Small intestine (tissue), 7 donors: ENCODE measurements around the gene PCDHAC2. TPM values are rescaled to one million over a fixed set of nuclear protein-coding genes. Genes with fewer than 3 reads are reported as not detected.
A peak's percentile ranks its signal among the peaks of the same experiment; 100 is the strongest.

Experiments used
- DNase-seq, 2 donors: peaks; one replicate each; pipeline versions ENCODE4 v3.0.0 to v3.0.0-alpha.2; 2013
- FAIRE-seq: peaks from 2 replicates; lab custom pipeline; 2012; peaks lifted over from hg19 to GRCh38; lab: Jason Lieb, UNC
- H3K27ac ChIP-seq, 3 donors: one replicate each; pipeline ENCODE4 v1.5.1; 2013; ENCODE audit warnings: low read length in 2 of 3, mild to moderate bottlenecking in 2 of 3, control low read depth in 1 of 3, inconsistent platforms in 1 of 3, low read depth in 1 of 3, moderate library complexity in 1 of 3
- H3K27me3 ChIP-seq, 3 donors: one replicate each; pipeline ENCODE4 v1.6.1; 2013; ENCODE audit warnings: low read length in 3 of 3, inconsistent platforms in 1 of 3; ENCODE audit not compliant: control insufficient read depth in 3 of 3, insufficient read depth in 3 of 3
- H3K36me3 ChIP-seq, 3 donors: one replicate each; pipeline ENCODE4 v1.6.1; 2013; ENCODE audit warnings: low read length in 3 of 3, inconsistent platforms in 1 of 3, low read depth in 1 of 3, mild to moderate bottlenecking in 1 of 3, moderate library complexity in 1 of 3; ENCODE audit not compliant: control insufficient read depth in 3 of 3, insufficient read depth in 2 of 3
- H3K4me1 ChIP-seq, 3 donors: one replicate each; pipeline ENCODE4 v1.6.1; 2013; ENCODE audit warnings: low read length in 2 of 3, inconsistent platforms in 1 of 3, low read depth in 1 of 3, mild to moderate bottlenecking in 1 of 3, moderate library complexity in 1 of 3; ENCODE audit not compliant: control insufficient read depth in 3 of 3, insufficient read depth in 2 of 3
- H3K4me3 ChIP-seq, 3 donors: one replicate each; pipeline ENCODE4 v1.5.1; 2013; ENCODE audit warnings: low read length in 3 of 3, control low read depth in 1 of 3, inconsistent platforms in 1 of 3, low read depth in 1 of 3, mild to moderate bottlenecking in 1 of 3, moderate library complexity in 1 of 3
- H3K9me3 ChIP-seq, 2 donors: one replicate each; pipeline ENCODE4 v1.6.1; 2013; ENCODE audit warnings: low read depth in 1 of 2, low read length in 1 of 2; ENCODE audit not compliant: control insufficient read depth in 2 of 2, insufficient read depth in 1 of 2
- WGBS, 3 donors: extraction: QIAGEN DNeasy Blood & Tissue Kit; methylation state at CpG; one replicate each; pipeline ENCODE4 v1.1.7; 2013; 5-methylcytosine and 5-hydroxymethylcytosine counted together
- polyA plus RNA-seq, 4 donors: library from polyadenylated mRNA; stranded (reverse) in 3 of 4; unstranded in 1 of 4; fragments of 200-250 nt in 3 of 4; fragments of 120-200 nt in 1 of 4; gene quantifications; one replicate each; pipeline versions ENCODE4 v1.2.1 to v1.2.3, GENCODE V29; 2013
- donor health status: healthy with polysubstance abuse.
- donor health status: control.
- donor health status: control.
- donor health status: Bipolar disorder and iron deficiency.
- donor health status: healthy.

Gene PCDHAC2
- polyA plus RNA-seq, 4 donors: 0.22 to 0.72 TPM; not detected in 2

DNA sequence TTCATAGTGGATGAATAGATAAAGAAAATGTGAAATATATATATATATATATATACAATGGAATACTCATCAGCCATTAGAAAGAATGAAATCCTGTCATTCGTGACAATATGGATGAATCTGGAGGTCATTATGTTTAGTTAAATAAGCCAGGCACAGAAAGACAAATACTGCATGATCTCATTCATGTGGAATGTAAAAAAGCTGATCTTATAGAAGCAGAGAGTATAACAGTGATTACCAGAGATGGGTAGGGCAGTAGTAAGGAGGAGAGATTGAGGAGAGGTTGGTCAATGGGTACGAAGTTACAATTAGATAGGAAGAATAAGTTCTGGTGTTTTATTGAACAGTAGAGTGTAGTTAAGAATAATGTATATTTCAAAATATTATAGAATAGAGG, 19.7 kb upstream of the PCDHAC2 start:
- H3K9me3 ChIP-seq: peaks cover 0 to 2% of the 10 kb centered on the region in 2 donors
- no peak for DNase-seq
- no peaks in the 10 kb centered on the region for H3K27me3 ChIP-seq
- 31 to 54% (median 51%) methylated on average over 2 of the region's 2 CpGs for WGBS, 3 donors
- no peaks in the 10 kb centered on the region for H3K36me3 ChIP-seq
- FAIRE-seq: no peak
- H3K27ac ChIP-seq: no peak overlapping the region
- H3K4me1 ChIP-seq: no peaks in the 10 kb centered on the region
- H3K4me3 ChIP-seq: no peak overlapping the region

DNA sequence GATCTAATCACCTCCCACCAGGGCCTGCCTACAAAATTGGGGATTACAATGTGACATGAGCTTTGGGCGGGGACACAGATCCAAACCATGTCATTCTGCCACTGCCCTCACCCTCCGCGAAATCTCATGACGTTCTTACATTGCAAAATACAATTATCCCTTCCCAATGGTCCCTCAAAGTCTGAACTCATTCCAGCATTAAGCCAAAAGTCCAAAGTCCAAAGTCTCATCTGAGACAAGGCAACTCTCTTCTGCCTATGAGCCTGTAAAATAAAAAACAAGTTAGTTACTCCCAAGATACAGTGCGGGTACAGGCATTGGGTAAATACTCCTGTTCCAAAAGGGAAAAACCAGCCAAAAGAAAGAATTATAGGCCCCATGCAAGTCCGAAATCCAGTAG, 14.6 kb upstream of the PCDHAC2 start:
- DNase-seq (no peak), FAIRE-seq (no peak)
- Histone ChIP-seq H3K27me3 (no peaks in the 10 kb centered on the region), H3K4me3 (no peak overlapping the region), H3K4me1 (no peaks in the 10 kb centered on the region), H3K27ac (no peak overlapping the region), H3K36me3 (no peaks in the 10 kb centered on the region), H3K9me3 (peaks cover 0 to 3% of the 10 kb centered on the region in 2 donors)
- WGBS, 3 donors: 73 to 77% (median 74%) methylated on average over 6 of the region's 6 CpGs

DNA sequence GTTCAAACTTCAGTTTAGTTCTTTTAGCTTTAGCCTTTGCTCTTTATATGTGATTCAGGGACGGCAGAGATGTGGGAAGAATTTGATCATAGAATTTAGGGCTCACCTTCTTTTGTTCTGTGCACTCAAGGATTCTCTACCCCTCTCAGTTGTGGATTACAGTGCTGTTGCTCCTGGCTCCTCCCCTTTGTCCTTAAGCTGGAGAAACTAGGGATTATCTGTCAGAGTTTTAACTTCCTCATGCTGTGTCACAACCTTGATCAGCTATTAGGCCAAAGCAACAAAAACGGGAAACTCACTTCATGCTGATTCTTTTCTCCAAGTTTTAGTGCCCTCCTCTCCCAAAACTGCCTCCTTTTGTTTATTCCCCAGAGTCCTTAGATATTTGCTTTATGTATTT, 13.0 kb upstream of the PCDHAC2 start:
- FAIRE-seq (no peak), DNase-seq (no peak)
- Histone ChIP-seq H3K4me3 (no peak overlapping the region), H3K27me3 (no peaks in the 10 kb centered on the region), H3K9me3 (peaks cover 0 to 3% of the 10 kb centered on the region in 2 donors), H3K4me1 (no peaks in the 10 kb centered on the region), H3K27ac (no peak overlapping the region), H3K36me3 (no peaks in the 10 kb centered on the region)
- 37 to 46% (median 40%) methylated on average over 2 of the region's 2 CpGs for WGBS, 3 donors

DNA sequence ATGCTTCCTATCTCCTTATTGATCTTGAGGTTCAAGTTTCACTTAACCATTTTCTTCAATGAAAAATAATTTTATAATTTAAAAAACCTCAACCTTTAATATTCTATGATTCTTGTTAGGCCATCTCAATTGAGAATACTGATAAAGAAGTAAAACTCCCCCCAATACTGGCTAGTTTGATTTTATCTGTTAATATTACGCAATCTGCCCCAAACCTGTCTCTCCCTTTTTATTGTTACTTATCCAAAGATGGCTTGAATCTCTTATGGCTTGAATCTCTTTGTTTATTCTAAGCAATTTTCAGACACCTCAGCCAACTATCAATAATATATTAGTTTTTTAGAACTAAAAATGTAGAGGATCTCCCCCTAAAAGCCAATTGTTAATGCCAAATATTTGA, 4.1 kb upstream of the PCDHAC2 start:
- FAIRE-seq: no peak
- no peak for DNase-seq
- Histone ChIP-seq H3K4me1 (no peaks in the 10 kb centered on the region), H3K4me3 (no peak overlapping the region), H3K27ac (no peak overlapping the region), H3K36me3 (no peaks in the 10 kb centered on the region), H3K9me3 (no peaks in the 10 kb centered on the region), H3K27me3 (peaks cover 0 to 18% (median 4%) of the 10 kb centered on the region in 3 donors)
- 69 to 88% (median 79%) methylated on average over 1 of the region's 1 CpG for WGBS, 3 donors

DNA sequence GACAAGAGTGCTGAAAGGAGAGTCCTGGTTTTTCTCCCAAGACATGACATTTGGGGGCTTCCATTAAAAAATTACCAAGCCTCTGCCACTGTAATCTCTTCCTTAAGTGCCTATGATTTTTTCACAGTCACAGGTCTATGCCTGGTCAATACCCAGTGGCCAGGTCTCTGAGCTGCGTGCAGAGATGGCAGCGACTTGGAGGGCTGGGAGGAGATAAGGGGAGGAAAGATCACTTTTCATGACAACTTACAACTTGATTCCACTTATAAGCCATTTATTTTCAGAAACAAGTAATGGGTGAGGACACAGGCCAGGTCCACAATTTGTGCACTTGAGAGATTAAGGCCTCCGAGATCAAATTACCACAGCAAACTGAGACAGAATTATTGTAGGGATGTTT, 1.9 kb upstream of the PCDHAC2 start:
- no peak for FAIRE-seq
- H3K9me3 ChIP-seq: no peaks in the 10 kb centered on the region
- H3K36me3 ChIP-seq: no peaks in the 10 kb centered on the region
- no peak overlapping the region for H3K4me3 ChIP-seq
- H3K27ac ChIP-seq: no peak overlapping the region
- H3K4me1 ChIP-seq: no peaks in the 10 kb centered on the region
- peaks cover 0 to 26% (median 7%) of the 10 kb centered on the region in 3 donors for H3K27me3 ChIP-seq
- no peak for DNase-seq
- WGBS, 3 donors: 61 to 69% (median 63%) methylated on average over 3 of the region's 3 CpGs

DNA sequence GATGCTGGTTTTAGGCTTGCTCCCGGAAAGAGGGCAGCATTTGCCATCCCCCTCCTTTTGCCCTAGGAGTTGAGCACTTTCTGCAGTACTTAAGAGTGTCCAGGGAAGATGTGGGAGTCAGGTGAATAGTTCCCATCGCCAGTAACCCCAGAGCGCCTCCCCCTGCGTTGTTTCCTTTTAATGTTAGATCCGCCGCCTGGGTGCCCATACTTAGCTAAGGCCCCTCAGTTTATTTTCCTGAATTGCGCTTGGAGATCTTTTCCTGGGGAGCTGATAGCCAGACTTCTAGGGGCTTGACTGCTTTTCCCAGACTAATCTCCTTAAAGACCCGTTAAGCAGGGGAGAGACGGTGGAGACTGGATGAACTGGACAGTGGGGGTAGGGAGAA, 377 bp upstream of the PCDHAC2 start:
- FAIRE-seq (no peak), DNase-seq (no peak)
- peak overlapping the region in 2 of 3 donors; percentile 12 to 47 for H3K4me3 ChIP-seq
- peak overlapping the region in 1 of 3 donors; percentile 38 for H3K27ac ChIP-seq
- H3K36me3 ChIP-seq: no peaks in the 10 kb centered on the region
- no peaks in the 10 kb centered on the region for H3K4me1 ChIP-seq
- no peaks in the 10 kb centered on the region for H3K9me3 ChIP-seq
- 4 to 10% (median 9%) methylated on average over 9 of the region's 9 CpGs for WGBS, 3 donors
- peaks cover 0 to 26% (median 7%) of the 10 kb centered on the region in 3 donors for H3K27me3 ChIP-seq

DNA sequence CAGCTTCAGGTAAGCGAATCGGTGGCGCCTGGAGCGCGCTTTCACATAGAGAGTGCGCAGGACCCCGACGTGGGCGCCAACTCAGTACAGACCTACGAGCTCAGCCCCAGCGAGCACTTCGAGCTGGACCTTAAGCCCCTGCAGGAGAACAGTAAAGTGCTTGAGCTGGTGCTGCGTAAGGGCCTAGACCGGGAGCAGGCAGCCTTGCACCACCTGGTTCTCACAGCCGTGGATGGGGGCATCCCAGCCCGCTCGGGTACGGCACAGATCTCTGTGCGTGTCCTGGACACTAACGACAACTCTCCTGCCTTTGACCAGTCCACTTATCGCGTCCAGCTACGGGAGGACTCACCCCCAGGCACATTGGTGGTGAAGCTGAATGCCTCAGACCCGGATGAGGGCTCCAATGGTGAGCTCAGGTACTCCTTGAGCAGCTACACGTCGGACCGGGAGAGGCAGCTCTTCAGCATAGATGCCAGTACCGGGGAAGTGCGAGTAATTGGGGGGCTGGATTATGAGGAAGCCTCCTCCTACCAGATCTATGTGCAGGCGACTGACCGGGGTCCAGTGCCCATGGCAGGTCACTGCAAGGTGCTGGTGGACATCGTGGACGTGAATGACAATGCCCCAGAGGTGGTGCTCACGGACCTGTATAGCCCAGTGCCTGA, 1.1 kb downstream of the PCDHAC2 start:
- FAIRE-seq (no peak), DNase-seq (no peak)
- H3K27ac ChIP-seq: no peak overlapping the region
- WGBS, 3 donors: 32 to 40% (median 38%) methylated on average over 34 of the region's 34 CpGs
- no peaks in the 10 kb centered on the region for H3K4me1 ChIP-seq
- H3K27me3 ChIP-seq: peaks cover 0 to 26% (median 7%) of the 10 kb centered on the region in 3 donors
- H3K9me3 ChIP-seq: no peaks in the 10 kb centered on the region
- no peaks in the 10 kb centered on the region for H3K36me3 ChIP-seq
- H3K4me3 ChIP-seq: no peak overlapping the region

DNA sequence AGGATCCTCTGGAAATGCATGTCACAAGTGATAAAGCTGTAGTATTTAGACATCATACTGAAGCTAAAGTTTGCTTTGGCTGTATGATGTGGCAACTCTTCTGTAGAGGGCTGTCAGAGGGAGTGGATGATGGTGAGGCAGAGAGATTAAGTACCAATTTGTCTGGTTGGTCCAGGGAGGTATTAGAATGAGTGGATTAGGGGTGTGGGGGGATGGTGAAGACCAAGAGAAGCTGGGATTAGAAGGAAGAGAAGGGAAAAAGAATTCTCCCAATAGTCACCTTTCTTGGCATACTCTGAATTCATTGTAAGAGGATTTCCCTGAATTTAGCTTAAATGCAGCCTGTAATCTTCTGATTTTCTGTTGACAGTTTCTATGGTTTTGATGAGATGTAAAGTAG, 3.6 kb downstream of the PCDHAC2 start:
- Histone ChIP-seq H3K36me3 (no peaks in the 10 kb centered on the region), H3K9me3 (no peaks in the 10 kb centered on the region), H3K4me1 (no peaks in the 10 kb centered on the region), H3K27me3 (peaks cover 0 to 21% (median 7%) of the 10 kb centered on the region in 3 donors), H3K27ac (no peak overlapping the region), H3K4me3 (no peak overlapping the region)
- no peak for FAIRE-seq
- no peak for DNase-seq

DNA sequence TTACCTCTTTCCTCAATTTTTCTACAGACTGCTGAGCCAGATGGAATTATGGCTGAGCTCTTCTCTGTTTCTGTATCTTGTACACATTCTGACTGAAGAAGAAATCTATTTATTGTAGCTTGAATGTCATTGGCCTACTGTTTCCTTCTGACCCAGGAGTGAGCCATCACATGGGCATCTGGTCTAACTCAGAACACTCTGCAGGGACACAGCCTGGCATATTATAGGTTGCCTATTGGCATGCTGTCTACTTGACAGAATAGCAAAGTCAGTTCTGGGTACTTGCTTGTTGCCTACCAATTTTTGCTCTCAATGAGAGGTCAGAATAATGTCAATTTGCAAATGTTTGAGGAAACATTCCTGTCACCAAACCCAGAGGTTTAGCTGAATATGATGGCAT, 7.3 kb downstream of the PCDHAC2 start:
- Histone ChIP-seq H3K27me3 (no peaks in the 10 kb centered on the region), H3K36me3 (no peaks in the 10 kb centered on the region), H3K9me3 (no peaks in the 10 kb centered on the region), H3K4me3 (no peak overlapping the region), H3K4me1 (no peaks in the 10 kb centered on the region), H3K27ac (no peak overlapping the region)
- FAIRE-seq: no peak
- no peak for DNase-seq
